Measurements from ENCODE around the gene IL19.

DNA sequence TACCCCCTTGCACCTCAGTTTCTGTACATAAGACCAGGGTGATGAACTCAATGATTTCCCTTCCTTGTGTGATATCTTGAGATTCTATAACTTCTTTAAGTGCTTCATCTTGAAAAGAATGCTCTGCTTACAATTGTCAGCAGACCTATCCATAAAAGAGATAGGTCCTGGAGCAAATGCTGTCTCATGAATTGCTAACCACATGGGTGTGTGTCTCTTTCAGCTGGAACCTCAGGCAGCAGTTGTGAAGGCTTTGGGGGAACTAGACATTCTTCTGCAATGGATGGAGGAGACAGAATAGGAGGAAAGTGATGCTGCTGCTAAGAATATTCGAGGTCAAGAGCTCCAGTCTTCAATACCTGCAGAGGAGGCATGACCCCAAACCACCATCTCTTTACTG lies 97.7 kb downstream of the IL19 start:
- TF ChIP-seq EZH2 (IDR thresholded peaks at IDR 0.05; ENCODE audit: borderline replicate concordance, low read depth, low read length, severe bottlenecking), result no peak
- TF ChIP-seq MYC (IDR thresholded peaks at IDR 0.05; ENCODE audit: low read depth, low read length), result no peak
- TF ChIP-seq, protein P1, sequence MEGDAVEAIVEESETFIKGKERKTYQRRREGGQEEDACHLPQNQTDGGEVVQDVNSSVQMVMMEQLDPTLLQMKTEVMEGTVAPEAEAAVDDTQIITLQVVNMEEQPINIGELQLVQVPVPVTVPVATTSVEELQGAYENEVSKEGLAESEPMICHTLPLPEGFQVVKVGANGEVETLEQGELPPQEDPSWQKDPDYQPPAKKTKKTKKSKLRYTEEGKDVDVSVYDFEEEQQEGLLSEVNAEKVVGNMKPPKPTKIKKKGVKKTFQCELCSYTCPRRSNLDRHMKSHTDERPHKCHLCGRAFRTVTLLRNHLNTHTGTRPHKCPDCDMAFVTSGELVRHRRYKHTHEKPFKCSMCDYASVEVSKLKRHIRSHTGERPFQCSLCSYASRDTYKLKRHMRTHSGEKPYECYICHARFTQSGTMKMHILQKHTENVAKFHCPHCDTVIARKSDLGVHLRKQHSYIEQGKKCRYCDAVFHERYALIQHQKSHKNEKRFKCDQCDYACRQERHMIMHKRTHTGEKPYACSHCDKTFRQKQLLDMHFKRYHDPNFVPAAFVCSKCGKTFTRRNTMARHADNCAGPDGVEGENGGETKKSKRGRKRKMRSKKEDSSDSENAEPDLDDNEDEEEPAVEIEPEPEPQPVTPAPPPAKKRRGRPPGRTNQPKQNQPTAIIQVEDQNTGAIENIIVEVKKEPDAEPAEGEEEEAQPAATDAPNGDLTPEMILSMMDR (IDR thresholded peaks at IDR 0.05; ENCODE audit: extremely low read depth in 1 of 2, insufficient read depth in 1 of 2, low read depth in 1 of 2, low read length in 2 of 2), result no peak
- no peak for TF ChIP-seq POLR2AphosphoS5 (IDR thresholded peaks at IDR 0.05; ENCODE audit: insufficient read depth, low read depth, low read length)

Data from endothelial cell of umbilical vein (primary cell).